NCI-H1092 (cell line): Measurements from ENCODE around the gene F2R.

ENCODE experiments used
- DNase-seq: peaks from one replicate; lab custom pipeline; 2025; lab: John Stamatoyannopoulos, UW

The F2R gene

GRCh38 chr5:76690704-76691466, 25.0 kb upstream of the F2R start:
- no peak for DNase-seq

GRCh38 chr5:76691467-76692273, 24.3 kb upstream of the F2R start:
- no peak for DNase-seq

GRCh38 chr5:76692274-76692540, 23.7 kb upstream of the F2R start:
- DNase-seq: no peak

- DNase-seq: no peak
Observed at GRCh38 chr5:76692651-76693050, 23.3 kb upstream of the F2R start.

GRCh38 chr5:76693141-76693540, 22.8 kb upstream of the F2R start:
- no peak for DNase-seq

- no peak for DNase-seq
Observed at GRCh38 chr5:76694317-76694716, 21.6 kb upstream of the F2R start.

- DNase-seq: no peak
Observed at GRCh38 chr5:76695346-76695745, 20.6 kb upstream of the F2R start.

- DNase-seq: no peak
Observed at GRCh38 chr5:76696251-76696650, 19.7 kb upstream of the F2R start.

- DNase-seq: no peak
Observed at GRCh38 chr5:76697670-76698069, 18.3 kb upstream of the F2R start.

- DNase-seq: no peak
Observed at GRCh38 chr5:76700571-76700970, 15.4 kb upstream of the F2R start.

- DNase-seq: no peak
Observed at GRCh38 chr5:76701298-76701697, 14.6 kb upstream of the F2R start.

GRCh38 chr5:76703707-76704106, 12.2 kb upstream of the F2R start:
- no peak for DNase-seq

GRCh38 chr5:76704131-76704663, 11.7 kb upstream of the F2R start:
- DNase-seq: no peak

- DNase-seq: no peak
Observed at GRCh38 chr5:76705574-76705973, 10.4 kb upstream of the F2R start.

GRCh38 chr5:76709762-76710161, 6.2 kb upstream of the F2R start:
- DNase-seq: no peak

GRCh38 chr5:76710991-76711390, 4.9 kb upstream of the F2R start:
- DNase-seq: no peak

GRCh38 chr5:76714751-76715485, 1.0 kb upstream of the F2R start:
- DNase-seq: no peak

- no peak for DNase-seq
Observed at GRCh38 chr5:76715486-76715735, 515 bp upstream of the F2R start.

- DNase-seq: no peak
Observed at GRCh38 chr5:76716456-76717157, 681 bp downstream of the F2R start.

- DNase-seq: no peak
Observed at GRCh38 chr5:76717222-76718083, 1.5 kb downstream of the F2R start.

- no peak for DNase-seq
Observed at GRCh38 chr5:76718381-76718832, 2.5 kb downstream of the F2R start.
